IPS-NIHi11 (cell line): ENCODE data around the gene LRRC72.
A peak's percentile ranks its signal among the peaks of the same experiment; 100 is the strongest.

Experiments
- DNase-seq: peaks from one replicate; pipeline ENCODE4 v3.0.0; 2012; ENCODE audit warnings: mixed read lengths, low spot score

Gene LRRC72

GRCh38 chr7:16626388-16626787, 99.8 kb downstream of the LRRC72 start:
- no peak for DNase-seq

GRCh38 chr7:16627236-16627635, 100.6 kb downstream of the LRRC72 start:
- no peak for DNase-seq

GRCh38 chr7:16630654-16631053, 104.0 kb downstream of the LRRC72 start:
- DNase-seq = peak; percentile 16
